SW480 (cell line): Measurements from ENCODE around the gene RBM47.
"Not testable (repeated sequence)": the region's sequence is repeated elsewhere in the genome, so short reads cannot be mapped to it uniquely, and the experiment has no call there.

Experiments used
- DNase-seq: peaks from one replicate; pipeline ENCODE4 v3.0.0-alpha.2; 2016; ENCODE audit warnings: low spot score

The RBM47 gene

GRCh38 chr4:40562208-40562607, 67.5 kb downstream of the RBM47 start:
- DNase-seq, result no peak

- not testable (repeated sequence) for DNase-seq
Observed at GRCh38 chr4:40561543-40562177, 68.0 kb downstream of the RBM47 start.

- no peak for DNase-seq
Observed at GRCh38 chr4:40559585-40560465, 69.8 kb downstream of the RBM47 start.

GRCh38 chr4:40557736-40558135, 71.9 kb downstream of the RBM47 start:
- no peak for DNase-seq

- DNase-seq, result no peak
Observed at GRCh38 chr4:40555176-40555900, 74.3 kb downstream of the RBM47 start.

GRCh38 chr4:40554641-40555040, 75.0 kb downstream of the RBM47 start:
- DNase-seq, result not testable (repeated sequence)

- no peak for DNase-seq
Observed at GRCh38 chr4:40553995-40554394, 75.7 kb downstream of the RBM47 start.

- no peak for DNase-seq
Observed at GRCh38 chr4:40552536-40552935, 77.1 kb downstream of the RBM47 start.

GRCh38 chr4:40551568-40552136, 78.0 kb downstream of the RBM47 start:
- not testable (repeated sequence) for DNase-seq

GRCh38 chr4:40550948-40551462, 78.7 kb downstream of the RBM47 start:
- peak; percentile 78 for DNase-seq

- DNase-seq, result no peak
Observed at GRCh38 chr4:40550196-40550595, 79.5 kb downstream of the RBM47 start.

GRCh38 chr4:40548256-40548655, 81.4 kb downstream of the RBM47 start:
- no peak for DNase-seq

GRCh38 chr4:40547789-40548132, 81.9 kb downstream of the RBM47 start:
- no peak for DNase-seq

GRCh38 chr4:40546969-40547788, 82.5 kb downstream of the RBM47 start:
- DNase-seq, result no peak

GRCh38 chr4:40546506-40546905, 83.2 kb downstream of the RBM47 start:
- no peak for DNase-seq

GRCh38 chr4:40545487-40545886, 84.2 kb downstream of the RBM47 start:
- DNase-seq, result not testable (repeated sequence)

GRCh38 chr4:40544221-40544620, 85.4 kb downstream of the RBM47 start:
- DNase-seq, result no peak

GRCh38 chr4:40540800-40541199, 88.9 kb downstream of the RBM47 start:
- DNase-seq, result no peak

- DNase-seq, result no peak
Observed at GRCh38 chr4:40536032-40536431, 93.6 kb downstream of the RBM47 start.

- DNase-seq, result no peak
Observed at GRCh38 chr4:40531636-40532023, 98.0 kb downstream of the RBM47 start.

- DNase-seq, result no peak
Observed at GRCh38 chr4:40530961-40531635, 98.6 kb downstream of the RBM47 start.
